B cell (primary cell): ENCODE results near the gene MICAL3.

Experiments used
- CTCF ChIP-seq: fragments of 200-600 bp; IDR thresholded peaks from one replicate; pipeline ENCODE4 v1.8.0; 2022; ENCODE audit warnings: antibody characterized with exemption, mild to moderate bottlenecking
- EZH2 ChIP-seq: IDR thresholded peaks from 2 replicates; pipeline ENCODE4 v1.6.1; 2012; ENCODE audit warnings: borderline replicate concordance, low read depth, mild to moderate bottlenecking, moderate library complexity, low read length; ENCODE audit not compliant: insufficient read depth, poor library complexity, severe bottlenecking

GRCh38 chr22:17910561-17911311 lies 113.6 kb downstream of the MICAL3 start:
- TF ChIP-seq CTCF (no peak), EZH2 (no peak)
